Fibroblast of the conjunctiva (primary cell): Measurements from ENCODE around the gene AMH.
"Not testable (repeated sequence)": the region's sequence is repeated elsewhere in the genome, so short reads cannot be mapped to it uniquely, and the experiment has no call there.

Source experiments
- DNase-seq: peaks from one replicate; pipeline ENCODE4 v3.0.0-alpha.2; 2010; ENCODE audit warnings: low read depth

Gene AMH

GRCh38 chr19:2270423-2271233 lies 21.5 kb downstream of the AMH start:
- peak; percentile 71 for DNase-seq

- DNase-seq = peak; percentile 38
Observed at GRCh38 chr19:2271234-2272103, 22.3 kb downstream of the AMH start.

GRCh38 chr19:2273356-2274184 lies 24.4 kb downstream of the AMH start:
- peak; percentile 63 for DNase-seq

GRCh38 chr19:2274185-2274711 lies 25.1 kb downstream of the AMH start:
- no peak for DNase-seq

GRCh38 chr19:2274931-2275535 lies 25.9 kb downstream of the AMH start:
- DNase-seq = peak; percentile 39

- DNase-seq = no peak
Observed at GRCh38 chr19:2275588-2276428, 26.7 kb downstream of the AMH start.

GRCh38 chr19:2276429-2276986 lies 27.4 kb downstream of the AMH start:
- no peak for DNase-seq

- DNase-seq = no peak
Observed at GRCh38 chr19:2277138-2277537, 28.0 kb downstream of the AMH start.

GRCh38 chr19:2278459-2279158 lies 29.5 kb downstream of the AMH start:
- no peak for DNase-seq

- DNase-seq = no peak
Observed at GRCh38 chr19:2280633-2281264, 31.6 kb downstream of the AMH start.

GRCh38 chr19:2281265-2282061 lies 32.3 kb downstream of the AMH start:
- DNase-seq = not testable (repeated sequence)

- DNase-seq = no peak
Observed at GRCh38 chr19:2282062-2282861, 33.1 kb downstream of the AMH start, which contains the start of gene PEAK3. Gene PEAK3, minus strand, starts transcription at chr19:2282175. Its CDS starts 1,244 bp downstream, at chr19:2280931.

GRCh38 chr19:2282862-2283237 lies 33.7 kb downstream of the AMH start:
- no peak for DNase-seq

- DNase-seq = no peak
Observed at GRCh38 chr19:2283835-2284507, 34.8 kb downstream of the AMH start.

- DNase-seq = no peak
Observed at GRCh38 chr19:2286402-2287140, 37.4 kb downstream of the AMH start.
